ENCODE results near the gene TBX10.

DNA sequence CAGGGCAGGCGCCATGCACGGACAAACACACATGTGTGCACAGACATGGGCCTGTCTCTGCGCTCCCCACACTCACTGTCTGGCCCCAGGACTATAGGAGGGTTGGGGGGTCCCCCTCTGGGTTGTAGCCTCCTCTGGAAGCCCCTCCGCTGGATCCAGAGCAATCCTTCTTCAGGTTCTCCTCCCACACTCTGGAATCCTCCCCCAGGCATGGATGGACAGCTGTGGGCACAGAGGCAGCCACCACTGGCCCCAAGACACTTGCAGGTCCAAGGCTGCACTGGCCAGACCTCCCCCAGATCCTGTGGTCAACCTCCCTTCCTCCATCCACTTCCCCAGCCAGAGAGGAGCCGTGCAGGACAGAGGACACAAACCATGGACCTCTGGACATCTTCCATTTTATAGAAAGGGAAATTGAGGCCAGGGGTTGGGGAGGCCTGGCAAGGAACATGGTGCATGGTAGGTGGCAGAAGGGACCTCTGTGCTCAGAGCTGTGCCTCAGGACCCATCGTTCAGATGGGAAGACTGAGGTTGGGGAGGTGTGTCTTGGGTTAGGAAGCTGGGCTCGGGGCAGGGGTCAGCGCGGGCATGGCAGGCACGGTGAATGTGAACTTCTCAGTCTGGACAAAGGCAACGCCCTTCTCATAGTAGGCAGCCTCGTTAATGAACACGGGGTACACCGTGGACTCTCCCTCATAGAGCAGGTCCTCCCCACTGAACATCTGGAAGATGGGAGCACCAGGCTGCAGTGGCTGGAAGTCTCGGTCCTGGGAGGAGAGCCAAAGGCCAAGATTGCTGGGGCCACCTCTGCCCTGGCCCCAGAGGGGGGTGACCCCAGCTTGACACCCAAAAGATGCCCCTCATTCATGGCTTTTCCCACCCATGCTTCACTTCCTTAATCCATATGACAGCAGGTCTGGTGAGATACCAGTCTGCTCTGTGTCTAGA is 2.9 kb upstream of the TBX10 start:
- no peak for TF ChIP-seq POLR2AphosphoS5 (IDR thresholded peaks at IDR 0.05)
- TF ChIP-seq, protein P1, sequence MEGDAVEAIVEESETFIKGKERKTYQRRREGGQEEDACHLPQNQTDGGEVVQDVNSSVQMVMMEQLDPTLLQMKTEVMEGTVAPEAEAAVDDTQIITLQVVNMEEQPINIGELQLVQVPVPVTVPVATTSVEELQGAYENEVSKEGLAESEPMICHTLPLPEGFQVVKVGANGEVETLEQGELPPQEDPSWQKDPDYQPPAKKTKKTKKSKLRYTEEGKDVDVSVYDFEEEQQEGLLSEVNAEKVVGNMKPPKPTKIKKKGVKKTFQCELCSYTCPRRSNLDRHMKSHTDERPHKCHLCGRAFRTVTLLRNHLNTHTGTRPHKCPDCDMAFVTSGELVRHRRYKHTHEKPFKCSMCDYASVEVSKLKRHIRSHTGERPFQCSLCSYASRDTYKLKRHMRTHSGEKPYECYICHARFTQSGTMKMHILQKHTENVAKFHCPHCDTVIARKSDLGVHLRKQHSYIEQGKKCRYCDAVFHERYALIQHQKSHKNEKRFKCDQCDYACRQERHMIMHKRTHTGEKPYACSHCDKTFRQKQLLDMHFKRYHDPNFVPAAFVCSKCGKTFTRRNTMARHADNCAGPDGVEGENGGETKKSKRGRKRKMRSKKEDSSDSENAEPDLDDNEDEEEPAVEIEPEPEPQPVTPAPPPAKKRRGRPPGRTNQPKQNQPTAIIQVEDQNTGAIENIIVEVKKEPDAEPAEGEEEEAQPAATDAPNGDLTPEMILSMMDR (IDR thresholded peaks at IDR 0.05), result no peak
- TF ChIP-seq EP300 (IDR thresholded peaks at IDR 0.05), result no peak
- TF ChIP-seq POLR2A (IDR thresholded peaks at IDR 0.05; ENCODE audit: low read depth), result no peak
